Uterus (tissue), 2 donors: ENCODE measurements around the gene NOX5.

Source experiments
- POLR2A ChIP-seq, 2 donors: fragments of 450-650 bp; IDR thresholded peaks; one replicate each; pipeline ENCODE4 v1.6.1; 2016; ENCODE audit warnings: antibody characterized with exemption in 2 of 2, mild to moderate bottlenecking in 1 of 2, moderate library complexity in 1 of 2
- TF ChIP-seq, protein P1 (sequence below), 4 experiments: fragments of 200-600 bp in 2 of 4; fragments of 450-650 bp in 2 of 4; sonication (generic) in 2 of 4; IDR thresholded peaks; one replicate each; pipeline ENCODE4 v1.5.1; 2016 to 2019; ENCODE audit warnings: antibody characterized with exemption in 4 of 4, mild to moderate bottlenecking in 2 of 4, moderate library complexity in 1 of 4

- TF ChIP-seq, protein P1, sequence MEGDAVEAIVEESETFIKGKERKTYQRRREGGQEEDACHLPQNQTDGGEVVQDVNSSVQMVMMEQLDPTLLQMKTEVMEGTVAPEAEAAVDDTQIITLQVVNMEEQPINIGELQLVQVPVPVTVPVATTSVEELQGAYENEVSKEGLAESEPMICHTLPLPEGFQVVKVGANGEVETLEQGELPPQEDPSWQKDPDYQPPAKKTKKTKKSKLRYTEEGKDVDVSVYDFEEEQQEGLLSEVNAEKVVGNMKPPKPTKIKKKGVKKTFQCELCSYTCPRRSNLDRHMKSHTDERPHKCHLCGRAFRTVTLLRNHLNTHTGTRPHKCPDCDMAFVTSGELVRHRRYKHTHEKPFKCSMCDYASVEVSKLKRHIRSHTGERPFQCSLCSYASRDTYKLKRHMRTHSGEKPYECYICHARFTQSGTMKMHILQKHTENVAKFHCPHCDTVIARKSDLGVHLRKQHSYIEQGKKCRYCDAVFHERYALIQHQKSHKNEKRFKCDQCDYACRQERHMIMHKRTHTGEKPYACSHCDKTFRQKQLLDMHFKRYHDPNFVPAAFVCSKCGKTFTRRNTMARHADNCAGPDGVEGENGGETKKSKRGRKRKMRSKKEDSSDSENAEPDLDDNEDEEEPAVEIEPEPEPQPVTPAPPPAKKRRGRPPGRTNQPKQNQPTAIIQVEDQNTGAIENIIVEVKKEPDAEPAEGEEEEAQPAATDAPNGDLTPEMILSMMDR (IDR thresholded peaks at IDR 0.05): no peak
- TF ChIP-seq POLR2A (IDR thresholded peaks at IDR 0.05): no peak
Measured at GRCh38 chr15:68994981-68995761, 19.3 kb upstream of the NOX5 start.
